AG04450 (cell line): ENCODE measurements around the gene MRPL55. TPM values are rescaled to one million over a fixed set of nuclear protein-coding genes. Genes with fewer than 3 reads are reported as not detected.

Experiments
- CTCF ChIA-PET: fragments of 300-600, 350-600 bp; formaldehyde crosslinking; extraction: SDS; loops from one replicate; lab custom pipeline; 2022; ENCODE audit warnings: antibody characterized with exemption, inconsistent platforms; lab: Charles Lee
- POLR2A ChIA-PET: fragments of 350-600 bp; formaldehyde crosslinking; extraction: SDS; loops from one replicate; lab custom pipeline; 2021; ENCODE audit warnings: antibody characterized with exemption, inconsistent platforms; lab: Yijun Ruan, JAX
- DNase-seq: peaks from one replicate; pipeline ENCODE4 v3.0.0-alpha.2; 2011; ENCODE audit warnings: low read depth, low spot score
- H3K27ac ChIP-seq: one replicate; pipeline ENCODE4 v1.5.1; 2012; ENCODE audit warnings: low read depth, low read length, control low read depth
- H3K27me3 ChIP-seq: one replicate; pipeline ENCODE4 v1.6.0; 2012; ENCODE audit warnings: low read length; ENCODE audit not compliant: control insufficient read depth, insufficient read depth
- H3K4me3 ChIP-seq: 2 replicates; pipeline ENCODE4 v1.5.1; 2011; ENCODE audit warnings: mild to moderate bottlenecking, low read depth, low read length, control low read depth
- H3K9me3 ChIP-seq: 2 replicates; pipeline ENCODE4 v1.5.1; 2012; ENCODE audit warnings: low read length; ENCODE audit not compliant: control insufficient read depth, insufficient read depth
- CTCF ChIP-seq: IDR thresholded peaks from 2 replicates; pipeline ENCODE4 v1.5.1; 2011; ENCODE audit warnings: low read depth, low read length, control low read depth, inconsistent platforms
- polyA plus RNA-seq: library from polyadenylated mRNA; depleted of rRNA; stranded (reverse); fragments of >200 nt; gene quantifications from 2 replicates; pipeline ENCODE4 v1.2.3, GENCODE V29; 2011

The MRPL55 gene
- polyA plus RNA-seq, 1 experiment = 33.4 TPM

DNA sequence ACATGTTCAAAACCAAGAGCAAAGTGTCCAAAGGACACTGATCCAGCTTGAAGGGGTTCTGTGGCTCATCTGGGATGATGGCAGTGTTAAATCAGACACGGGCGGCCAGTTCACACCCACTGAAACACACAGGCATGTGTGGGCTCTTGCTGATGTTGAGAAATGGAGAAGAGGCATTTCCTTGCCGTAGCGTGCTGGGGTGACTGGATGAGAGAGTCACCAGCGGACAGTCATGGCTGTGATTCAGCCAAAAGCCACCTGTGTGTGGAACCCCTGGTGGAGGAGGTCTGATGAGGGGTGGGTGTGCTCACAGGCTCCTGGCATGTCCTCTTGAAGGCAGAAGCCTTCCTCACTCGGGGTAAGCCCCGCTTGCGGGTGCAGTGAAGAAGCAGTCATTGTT lies 13.2 kb downstream of the MRPL55 start:
- DNase-seq = no peak
- TF ChIP-seq CTCF = no peak
- H3K27ac ChIP-seq = no peak overlapping the region
- ChIA-PET CTCF (no interaction called here), POLR2A (no interaction called here)
- H3K9me3 ChIP-seq = peaks cover 24% of the 10 kb centered on the region
- H3K4me3 ChIP-seq = no peak overlapping the region
- no peaks in the 10 kb centered on the region for H3K27me3 ChIP-seq

DNA sequence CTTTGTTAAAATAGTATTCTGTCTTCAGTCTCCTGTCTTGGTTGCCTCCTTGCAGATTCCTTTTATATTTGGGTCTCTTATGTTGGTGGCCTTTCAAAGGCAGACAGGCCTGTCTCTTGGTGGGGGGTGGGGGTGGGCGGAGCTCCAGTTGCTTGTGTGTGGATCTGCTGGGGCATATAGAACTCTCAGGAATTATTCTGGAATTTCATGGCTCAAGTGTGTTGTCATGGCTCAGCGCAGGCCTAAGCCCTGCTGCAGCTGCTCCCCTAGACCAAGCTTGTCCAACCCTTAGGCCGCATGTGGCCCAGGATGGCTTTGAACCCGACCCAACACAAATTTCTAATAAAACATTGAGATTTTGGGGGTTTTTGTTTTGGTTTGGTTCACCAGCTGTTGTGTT lies 13.9 kb downstream of the MRPL55 start:
- no peak for TF ChIP-seq CTCF
- no peak overlapping the region for H3K4me3 ChIP-seq
- H3K9me3 ChIP-seq = peaks cover 24% of the 10 kb centered on the region
- ChIA-PET POLR2A (interaction anchor here (0.5 to 0.6 kb wide), 2 partner anchors 55 to 530 kb away, joined by 3 to 4 read pairs; partner anchors contain the start of gene GJC2), CTCF (no interaction called here)
- DNase-seq = no peak
- no peak overlapping the region for H3K27ac ChIP-seq
- no peaks in the 10 kb centered on the region for H3K27me3 ChIP-seq

DNA sequence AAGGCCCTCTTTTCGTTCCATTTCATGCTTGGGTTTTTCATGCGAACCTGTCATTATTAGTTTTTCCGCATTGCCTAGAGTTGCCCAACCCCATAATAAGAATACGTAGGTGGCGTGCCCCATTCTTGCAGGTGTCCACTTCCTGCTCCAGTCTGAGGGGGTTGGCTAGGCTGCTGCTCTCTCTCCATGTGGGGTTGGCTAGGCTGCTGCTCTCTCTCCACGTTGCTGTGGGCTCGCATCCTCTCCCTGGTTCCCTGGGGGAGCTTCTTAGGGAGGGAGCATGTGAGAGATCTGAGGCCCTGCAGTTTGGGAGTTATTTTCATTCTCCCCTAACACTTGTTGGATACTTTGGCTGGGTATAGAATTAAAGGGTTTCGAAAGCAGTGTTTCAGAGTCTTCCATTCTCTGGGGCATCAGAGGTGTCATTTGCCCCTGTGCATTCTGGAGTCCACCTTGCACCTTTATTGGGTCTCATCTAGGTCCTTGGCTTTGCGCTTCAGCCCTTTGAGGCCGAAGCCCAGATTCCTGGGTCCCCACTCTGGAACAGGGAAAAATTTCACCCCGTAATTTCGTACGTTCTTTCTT lies 14.6 kb downstream of the MRPL55 start:
- no peak for TF ChIP-seq CTCF
- H3K27me3 ChIP-seq = no peaks in the 10 kb centered on the region
- CTCF ChIA-PET = no interaction called here
- DNase-seq = no peak
- POLR2A ChIA-PET = interaction anchor here (0.5 to 0.6 kb wide), 2 partner anchors 55 to 529 kb away, joined by 3 to 4 read pairs; partner anchors contain the start of gene GJC2
- H3K9me3 ChIP-seq = peaks cover 24% of the 10 kb centered on the region
- no peak overlapping the region for H3K4me3 ChIP-seq
- H3K27ac ChIP-seq = no peak overlapping the region

GRCh38 chr1:228093050-228093906 lies 15.8 kb downstream of the MRPL55 start:
- no peak for TF ChIP-seq CTCF
- H3K27me3 ChIP-seq = no peaks in the 10 kb centered on the region
- no peak for DNase-seq
- no peak overlapping the region for H3K27ac ChIP-seq
- no peak overlapping the region for H3K4me3 ChIP-seq
- H3K9me3 ChIP-seq = peaks cover 24% of the 10 kb centered on the region
- ChIA-PET POLR2A (interaction anchor here (0.7 kb wide), 1 partner anchor 393 kb away, joined by 12 read pairs; no protein-coding TSS in a partner anchor), CTCF (no interaction called here)
